ENCODE measurements around the gene REC114.
"Not testable (repeated sequence)": the region's sequence is repeated elsewhere in the genome, so short reads cannot be mapped to it uniquely, and the experiment has no call there.

Gene REC114

GRCh38 chr15:73485885-73486284 is 42.9 kb downstream of the REC114 start:
- H3K9ac ChIP-seq (ENCODE audit: low read depth, low read length); H3K27ac ChIP-seq (ENCODE audit: low read depth, low read length); H3K9me3 ChIP-seq (ENCODE audit: insufficient read depth, low read depth, low read length); H3K27me3 ChIP-seq (ENCODE audit: insufficient read depth, low read length); H3K4me1 ChIP-seq (ENCODE audit: insufficient read depth, low read length); H3K4me3 ChIP-seq (ENCODE audit: low read length); H3K36me3 ChIP-seq (ENCODE audit: insufficient read depth, low read length): not testable (repeated sequence)
- 95% methylated on average over 8 of the region's 8 CpGs for WGBS

DNA sequence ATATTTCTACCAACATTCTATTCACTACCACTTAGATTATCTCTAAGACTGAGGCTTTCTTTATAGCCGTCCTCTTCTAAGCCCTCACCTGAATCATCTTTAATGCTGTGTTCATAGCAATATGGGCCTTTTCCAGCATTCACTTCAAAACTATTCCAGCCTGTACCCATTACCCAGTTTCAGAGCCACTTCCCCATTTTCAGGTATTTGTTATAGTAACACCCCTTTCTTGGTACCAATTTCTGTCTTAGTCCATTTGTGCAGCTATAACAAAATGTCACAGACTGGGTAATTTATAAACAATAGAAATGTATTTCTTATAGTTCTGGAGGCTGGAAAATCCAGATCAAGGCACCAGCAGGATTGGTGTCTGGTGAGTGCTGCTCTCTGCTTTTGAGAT is 45.7 kb downstream of the REC114 start:
- H3K36me3 ChIP-seq (ENCODE audit: insufficient read depth, low read length) = no peaks in the 10 kb centered on the region
- WGBS = 84% methylated on average over 1 of the region's 1 CpG
- no peak overlapping the region for H3K27ac ChIP-seq (ENCODE audit: low read depth, low read length)

DNA sequence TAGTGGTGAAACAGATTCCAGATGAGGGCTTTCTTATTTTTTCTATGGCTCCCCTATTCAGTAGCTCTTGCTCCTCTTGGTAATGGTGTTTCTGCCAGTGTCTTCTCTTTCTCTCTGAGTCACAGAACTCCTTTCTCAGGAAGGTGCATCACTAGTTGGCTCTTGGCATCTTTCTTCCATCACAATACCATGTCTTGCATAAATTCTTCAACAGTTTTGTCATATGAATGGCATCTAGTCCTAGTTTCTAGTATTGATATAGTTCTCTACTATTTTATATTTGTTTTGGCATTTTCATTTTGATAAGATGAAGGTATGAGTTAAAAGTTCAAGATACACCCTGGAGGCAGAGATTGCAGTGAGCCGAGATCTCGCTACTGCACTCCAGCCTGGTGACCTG is 51.0 kb downstream of the REC114 start:
- no peak overlapping the region for H3K9ac ChIP-seq (ENCODE audit: low read depth, low read length)
- H3K4me1 ChIP-seq (ENCODE audit: insufficient read depth, low read length) = no peaks in the 10 kb centered on the region
- H3K9me3 ChIP-seq (ENCODE audit: insufficient read depth, low read depth, low read length) = no peaks in the 10 kb centered on the region
- no peak overlapping the region for H3K4me3 ChIP-seq (ENCODE audit: low read length)
- WGBS = 100% methylated on average over 2 of the region's 2 CpGs
- no peaks in the 10 kb centered on the region for H3K36me3 ChIP-seq (ENCODE audit: insufficient read depth, low read length)
- no peak overlapping the region for H3K27ac ChIP-seq (ENCODE audit: low read depth, low read length)
- no peaks in the 10 kb centered on the region for H3K27me3 ChIP-seq (ENCODE audit: insufficient read depth, low read length)

More for the DNA sequence above, 45.7 kb downstream of the REC114 start:
- Histone ChIP-seq H3K9me3 (ENCODE audit: insufficient read depth, low read depth, low read length) (no peaks in the 10 kb centered on the region), H3K27me3 (ENCODE audit: insufficient read depth, low read length) (no peaks in the 10 kb centered on the region), H3K4me3 (ENCODE audit: low read length) (no peak overlapping the region), H3K9ac (ENCODE audit: low read depth, low read length) (no peak overlapping the region), H3K4me1 (ENCODE audit: insufficient read depth, low read length) (no peaks in the 10 kb centered on the region)

DNA sequence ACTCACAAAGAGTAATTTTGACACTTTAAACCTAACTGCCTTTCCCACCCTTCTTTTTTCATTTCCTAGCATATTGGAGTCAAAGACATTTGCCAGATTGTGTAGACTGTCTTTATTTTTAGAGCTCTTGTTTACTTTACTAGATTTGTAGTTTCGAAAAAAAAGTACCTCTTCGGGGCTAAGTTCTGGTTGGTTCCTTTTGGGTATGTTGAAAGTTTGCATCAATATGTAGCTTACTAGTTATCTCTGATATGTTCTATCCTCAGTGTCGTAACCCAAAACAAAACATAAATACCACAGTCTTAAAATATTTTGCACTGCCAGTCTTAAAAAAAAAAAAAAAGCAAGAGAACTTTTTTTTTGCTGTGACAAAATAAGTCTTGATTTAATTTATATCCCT is 52.2 kb downstream of the REC114 start:
- H3K36me3 ChIP-seq (ENCODE audit: insufficient read depth, low read length) = no peaks in the 10 kb centered on the region
- 92% methylated on average over 2 of the region's 3 CpGs for WGBS
- H3K9me3 ChIP-seq (ENCODE audit: insufficient read depth, low read depth, low read length) = no peaks in the 10 kb centered on the region
- no peak overlapping the region for H3K4me3 ChIP-seq (ENCODE audit: low read length)
- no peaks in the 10 kb centered on the region for H3K4me1 ChIP-seq (ENCODE audit: insufficient read depth, low read length)
- H3K27ac ChIP-seq (ENCODE audit: low read depth, low read length) = no peak overlapping the region
- no peaks in the 10 kb centered on the region for H3K27me3 ChIP-seq (ENCODE audit: insufficient read depth, low read length)
- H3K9ac ChIP-seq (ENCODE audit: low read depth, low read length) = no peak overlapping the region

DNA sequence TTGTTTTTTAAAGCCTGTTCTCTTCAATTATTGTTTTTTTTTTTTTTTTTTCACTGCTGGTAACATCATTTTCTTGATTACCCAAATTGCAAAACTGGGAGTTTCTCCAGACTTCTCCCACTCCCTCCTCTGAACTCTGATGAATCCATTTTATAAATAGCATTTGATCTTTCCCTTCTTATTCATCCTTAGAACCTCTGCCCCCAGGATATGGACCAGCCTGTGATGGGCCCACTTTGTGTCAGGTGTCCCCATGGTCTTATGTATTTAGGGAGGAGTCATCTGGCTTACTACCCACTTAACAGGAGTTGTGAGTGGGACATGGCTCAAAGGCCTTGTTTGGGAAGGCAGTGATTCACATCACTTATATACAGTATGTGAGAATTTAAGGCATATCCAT is 57.7 kb downstream of the REC114 start:
- Histone ChIP-seq H3K36me3 (ENCODE audit: insufficient read depth, low read length) (no peaks in the 10 kb centered on the region), H3K27ac (ENCODE audit: low read depth, low read length) (no peak overlapping the region), H3K4me3 (ENCODE audit: low read length) (no peak overlapping the region), H3K9ac (ENCODE audit: low read depth, low read length) (no peak overlapping the region), H3K9me3 (ENCODE audit: insufficient read depth, low read depth, low read length) (no peaks in the 10 kb centered on the region), H3K4me1 (ENCODE audit: insufficient read depth, low read length) (no peaks in the 10 kb centered on the region), H3K27me3 (ENCODE audit: insufficient read depth, low read length) (no peaks in the 10 kb centered on the region)

DNA sequence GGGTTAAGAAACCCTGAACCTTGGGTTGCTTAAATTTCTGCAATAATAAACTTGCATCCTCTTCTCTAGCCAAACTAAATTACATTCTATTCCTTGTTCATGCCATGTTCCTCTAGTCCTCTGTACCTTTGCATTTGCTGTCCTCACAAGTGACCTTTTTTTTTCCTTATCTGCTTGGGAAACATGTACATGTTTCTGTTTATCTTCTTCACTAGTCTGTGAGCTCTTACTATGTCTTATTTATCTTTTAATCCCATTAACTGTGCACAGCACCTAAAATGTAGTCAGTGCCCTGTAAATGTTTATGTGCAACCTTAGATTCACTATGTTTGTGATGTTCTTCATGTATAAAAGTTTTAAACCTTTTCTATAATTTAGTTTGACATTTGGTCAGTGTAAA is 61.9 kb downstream of the REC114 start:
- H3K27me3 ChIP-seq (ENCODE audit: insufficient read depth, low read length) = no peaks in the 10 kb centered on the region
- no peak overlapping the region for H3K9ac ChIP-seq (ENCODE audit: low read depth, low read length)
- no peaks in the 10 kb centered on the region for H3K9me3 ChIP-seq (ENCODE audit: insufficient read depth, low read depth, low read length)
- H3K27ac ChIP-seq (ENCODE audit: low read depth, low read length) = no peak overlapping the region
- no peaks in the 10 kb centered on the region for H3K4me1 ChIP-seq (ENCODE audit: insufficient read depth, low read length)
- no peak overlapping the region for H3K4me3 ChIP-seq (ENCODE audit: low read length)
- H3K36me3 ChIP-seq (ENCODE audit: insufficient read depth, low read length) = no peaks in the 10 kb centered on the region

- Histone ChIP-seq H3K9me3 (ENCODE audit: insufficient read depth, low read depth, low read length) (no peaks in the 10 kb centered on the region; the same call in 1 of the 2 replicates), H3K36me3 (ENCODE audit: insufficient read depth, low read length) (no peaks in the 10 kb centered on the region), H3K4me1 (ENCODE audit: insufficient read depth, low read length) (peaks cover 28% of the 10 kb centered on the region), H3K27ac (ENCODE audit: low read depth, low read length) (no peak overlapping the region), H3K9ac (ENCODE audit: low read depth, low read length) (no peak overlapping the region), H3K27me3 (ENCODE audit: insufficient read depth, low read length) (no peaks in the 10 kb centered on the region), H3K4me3 (ENCODE audit: low read length) (no peak overlapping the region)
- 92% methylated on average over 1 of the region's 1 CpG for WGBS
Observed at GRCh38 chr15:73515527-73515926, 72.6 kb downstream of the REC114 start.

DNA sequence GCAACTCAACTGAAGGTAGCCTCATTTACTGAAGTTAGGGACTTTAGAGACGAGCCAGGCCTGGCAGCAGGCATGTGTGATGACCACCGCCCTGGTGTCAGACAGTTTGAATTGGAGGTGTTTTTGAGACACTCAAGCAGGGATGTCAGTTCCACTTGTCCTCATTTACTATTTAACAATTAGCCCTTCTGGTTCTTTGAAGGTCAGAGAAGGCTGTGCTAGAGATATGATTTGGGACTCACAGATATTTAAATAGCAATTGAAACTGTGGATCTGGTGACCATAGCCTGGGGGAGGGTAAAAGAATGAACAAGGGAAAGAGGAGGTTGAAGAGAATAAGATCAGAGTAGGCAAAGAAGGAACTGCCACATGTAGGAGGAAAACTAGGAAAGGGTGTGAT is 74.6 kb downstream of the REC114 start:
- Histone ChIP-seq H3K9me3 (ENCODE audit: insufficient read depth, low read depth, low read length) (no peaks in the 10 kb centered on the region; the same call in 1 of the 2 replicates), H3K4me1 (ENCODE audit: insufficient read depth, low read length) (peaks cover 29% of the 10 kb centered on the region), H3K27ac (ENCODE audit: low read depth, low read length) (no peak overlapping the region), H3K4me3 (ENCODE audit: low read length) (no peak overlapping the region), H3K9ac (ENCODE audit: low read depth, low read length) (no peak overlapping the region), H3K36me3 (ENCODE audit: insufficient read depth, low read length) (no peaks in the 10 kb centered on the region), H3K27me3 (ENCODE audit: insufficient read depth, low read length) (no peaks in the 10 kb centered on the region)
- WGBS = 78% methylated on average over 2 of the region's 2 CpGs

DNA sequence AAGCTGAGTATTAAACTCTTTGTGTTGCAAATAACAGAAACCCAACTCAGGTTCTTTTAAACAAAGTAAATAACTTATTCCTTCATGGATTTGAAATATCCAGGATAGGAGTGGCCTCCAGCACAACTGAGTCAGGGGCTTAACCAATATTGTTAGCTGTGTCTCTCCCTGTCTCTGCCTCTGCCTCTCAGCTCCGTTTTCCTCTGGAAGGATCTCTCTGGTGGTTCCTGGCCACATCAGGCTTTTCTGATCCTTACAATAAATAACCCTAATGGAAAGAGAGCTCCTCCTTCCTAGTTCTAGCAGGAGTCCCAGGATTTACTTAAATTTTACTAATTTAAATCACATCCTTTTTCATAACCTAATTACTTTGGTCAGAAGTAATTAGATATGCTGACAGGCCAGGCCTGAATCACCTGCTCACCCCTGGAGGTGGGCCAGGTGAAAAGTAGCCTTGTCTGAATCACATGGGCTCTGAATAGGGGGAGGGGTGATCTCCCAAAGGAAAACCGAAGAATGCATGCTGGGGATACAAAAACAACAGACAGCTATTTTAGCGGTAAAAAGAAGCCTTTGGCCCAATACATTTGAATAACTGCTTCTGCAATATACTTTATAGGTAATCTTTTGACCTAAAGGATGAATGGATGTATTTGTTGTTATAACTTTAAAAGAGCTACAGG is 75.4 kb downstream of the REC114 start:
- 28% methylated on average over 3 of the region's 3 CpGs for WGBS
- H3K4me1 ChIP-seq (ENCODE audit: insufficient read depth, low read length) = peaks cover 29% of the 10 kb centered on the region
- no peaks in the 10 kb centered on the region; the same call in 1 of the 2 replicates for H3K9me3 ChIP-seq (ENCODE audit: insufficient read depth, low read depth, low read length)
- no peak overlapping the region for H3K4me3 ChIP-seq (ENCODE audit: low read length)
- H3K36me3 ChIP-seq (ENCODE audit: insufficient read depth, low read length) = no peaks in the 10 kb centered on the region
- H3K27ac ChIP-seq (ENCODE audit: low read depth, low read length) = no peak overlapping the region; the same call in 1 of the 2 replicates
- no peak overlapping the region; the same call in 1 of the 2 replicates for H3K9ac ChIP-seq (ENCODE audit: low read depth, low read length)
- H3K27me3 ChIP-seq (ENCODE audit: insufficient read depth, low read length) = no peaks in the 10 kb centered on the region

GRCh38 chr15:73518876-73519733 is 76.1 kb downstream of the REC114 start:
- Histone ChIP-seq H3K27me3 (ENCODE audit: insufficient read depth, low read length) (no peaks in the 10 kb centered on the region), H3K4me1 (ENCODE audit: insufficient read depth, low read length) (peaks cover 29% of the 10 kb centered on the region), H3K9ac (ENCODE audit: low read depth, low read length) (no peak overlapping the region; the same call in 1 of the 2 replicates), H3K9me3 (ENCODE audit: insufficient read depth, low read depth, low read length) (no peaks in the 10 kb centered on the region; the same call in 1 of the 2 replicates), H3K27ac (ENCODE audit: low read depth, low read length) (no peak overlapping the region), H3K4me3 (ENCODE audit: low read length) (no peak overlapping the region), H3K36me3 (ENCODE audit: insufficient read depth, low read length) (no peaks in the 10 kb centered on the region)
- 84% methylated on average over 4 of the region's 5 CpGs for WGBS

DNA sequence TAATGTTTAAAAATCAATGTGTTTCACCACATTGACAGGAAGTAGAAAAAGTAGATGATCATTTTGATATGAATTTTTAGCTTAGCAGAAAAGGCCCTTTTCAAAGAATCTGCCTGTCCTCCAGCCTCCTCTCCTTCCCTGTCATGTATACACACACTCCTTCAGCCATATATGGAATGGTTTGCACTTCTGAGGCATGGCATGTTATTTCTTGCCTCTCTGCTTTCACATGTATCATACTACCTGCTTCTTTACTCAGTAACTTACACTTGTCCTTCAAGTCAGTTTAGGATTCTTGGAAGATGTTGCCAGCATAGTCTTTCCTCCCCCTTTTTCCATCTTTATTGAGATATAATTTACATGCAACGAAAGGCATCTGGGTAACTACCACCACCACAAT is 79.0 kb downstream of the REC114 start:
- Histone ChIP-seq H3K9me3 (ENCODE audit: insufficient read depth, low read depth, low read length) (no peaks in the 10 kb centered on the region), H3K4me1 (ENCODE audit: insufficient read depth, low read length) (peaks cover 22% of the 10 kb centered on the region), H3K36me3 (ENCODE audit: insufficient read depth, low read length) (no peaks in the 10 kb centered on the region), H3K27ac (ENCODE audit: low read depth, low read length) (no peak overlapping the region), H3K9ac (ENCODE audit: low read depth, low read length) (no peak overlapping the region), H3K4me3 (ENCODE audit: low read length) (no peak overlapping the region), H3K27me3 (ENCODE audit: insufficient read depth, low read length) (no peaks in the 10 kb centered on the region)
- WGBS = 100% methylated on average over 1 of the region's 1 CpG
